Astrocyte of the cerebellum (primary cell): ENCODE data around the gene KNCN.

Experiments
- DNase-seq: peaks from one replicate; pipeline ENCODE4 v3.0.0-alpha.2; 2011; ENCODE audit warnings: low read depth
- H3K4me3 ChIP-seq: 2 replicates; pipeline ENCODE4 v1.5.1; 2011; ENCODE audit warnings: mild to moderate bottlenecking, low read depth, low read length, moderate library complexity
- in situ Hi-C: cut with HindIII; loops from 2 replicates; pipeline ENCODE4 v1.10.0; 2017; ENCODE audit warnings: low sequenced_read_pairs
- TF ChIP-seq, protein P1 (sequence below): IDR thresholded peaks from 2 replicates; pipeline ENCODE4 v1.5.1; 2012; ENCODE audit warnings: low read length, low read depth, moderate library complexity, mild to moderate bottlenecking; ENCODE audit errors: missing control alignments

The KNCN gene

DNA sequence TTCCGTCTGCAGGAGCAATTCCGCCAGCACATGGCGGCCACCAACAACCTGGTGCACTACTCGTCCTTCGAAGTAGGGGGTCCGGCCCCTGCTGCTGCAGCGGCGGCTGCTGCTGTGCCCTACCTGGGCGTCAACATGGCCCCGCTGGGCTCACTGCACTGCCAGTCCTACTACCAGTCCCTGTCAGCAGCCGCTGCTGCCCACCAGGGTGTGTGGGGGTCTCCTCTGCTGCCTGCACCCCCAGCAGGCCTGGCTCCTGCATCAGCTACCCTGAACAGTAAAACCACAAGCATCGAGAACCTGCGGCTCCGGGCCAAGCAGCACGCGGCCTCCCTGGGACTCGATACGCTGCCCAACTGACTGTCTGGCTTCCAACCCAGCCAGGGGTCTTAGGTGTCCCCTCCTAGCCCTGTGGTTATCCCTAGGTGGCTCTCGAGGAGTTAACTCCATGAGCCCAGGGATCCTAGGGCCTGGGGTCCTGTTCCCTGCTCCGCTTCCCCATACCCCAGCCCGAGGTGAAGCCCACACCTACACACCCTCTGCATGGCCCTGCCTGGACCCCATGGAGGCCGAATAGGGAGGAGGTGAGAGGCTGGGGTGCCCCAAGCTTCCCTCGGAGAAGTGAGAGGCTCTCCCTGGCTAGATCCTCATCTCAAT, 39.2 kb downstream of the KNCN start:
- TF ChIP-seq, protein P1, sequence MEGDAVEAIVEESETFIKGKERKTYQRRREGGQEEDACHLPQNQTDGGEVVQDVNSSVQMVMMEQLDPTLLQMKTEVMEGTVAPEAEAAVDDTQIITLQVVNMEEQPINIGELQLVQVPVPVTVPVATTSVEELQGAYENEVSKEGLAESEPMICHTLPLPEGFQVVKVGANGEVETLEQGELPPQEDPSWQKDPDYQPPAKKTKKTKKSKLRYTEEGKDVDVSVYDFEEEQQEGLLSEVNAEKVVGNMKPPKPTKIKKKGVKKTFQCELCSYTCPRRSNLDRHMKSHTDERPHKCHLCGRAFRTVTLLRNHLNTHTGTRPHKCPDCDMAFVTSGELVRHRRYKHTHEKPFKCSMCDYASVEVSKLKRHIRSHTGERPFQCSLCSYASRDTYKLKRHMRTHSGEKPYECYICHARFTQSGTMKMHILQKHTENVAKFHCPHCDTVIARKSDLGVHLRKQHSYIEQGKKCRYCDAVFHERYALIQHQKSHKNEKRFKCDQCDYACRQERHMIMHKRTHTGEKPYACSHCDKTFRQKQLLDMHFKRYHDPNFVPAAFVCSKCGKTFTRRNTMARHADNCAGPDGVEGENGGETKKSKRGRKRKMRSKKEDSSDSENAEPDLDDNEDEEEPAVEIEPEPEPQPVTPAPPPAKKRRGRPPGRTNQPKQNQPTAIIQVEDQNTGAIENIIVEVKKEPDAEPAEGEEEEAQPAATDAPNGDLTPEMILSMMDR = no peak
- DNase-seq = no peak
- in situ Hi-C loops = no loop called here
- H3K4me3 ChIP-seq = no peak overlapping the region

DNA sequence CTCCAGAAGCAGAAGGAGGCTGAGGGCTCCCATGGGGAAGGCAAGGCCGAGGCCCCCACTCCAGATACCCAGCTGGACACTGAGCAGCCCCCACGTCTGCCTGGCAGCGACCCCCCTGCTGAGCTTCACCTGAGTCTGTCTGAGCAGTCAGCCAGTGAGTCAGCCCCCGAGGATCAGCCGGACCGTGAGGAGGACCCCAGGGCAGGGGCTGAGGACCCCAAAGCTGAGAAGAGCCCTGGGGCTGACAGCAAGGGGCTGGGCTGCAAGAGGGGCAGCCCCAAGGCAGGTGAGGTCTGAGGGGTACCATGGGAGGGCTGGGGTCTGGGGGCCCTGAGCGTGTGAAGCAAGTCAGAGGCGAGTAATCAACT, 40.5 kb downstream of the KNCN start:
- TF ChIP-seq, protein P1 = no peak
- in situ Hi-C loops = no loop called here
- DNase-seq = no peak

DNA sequence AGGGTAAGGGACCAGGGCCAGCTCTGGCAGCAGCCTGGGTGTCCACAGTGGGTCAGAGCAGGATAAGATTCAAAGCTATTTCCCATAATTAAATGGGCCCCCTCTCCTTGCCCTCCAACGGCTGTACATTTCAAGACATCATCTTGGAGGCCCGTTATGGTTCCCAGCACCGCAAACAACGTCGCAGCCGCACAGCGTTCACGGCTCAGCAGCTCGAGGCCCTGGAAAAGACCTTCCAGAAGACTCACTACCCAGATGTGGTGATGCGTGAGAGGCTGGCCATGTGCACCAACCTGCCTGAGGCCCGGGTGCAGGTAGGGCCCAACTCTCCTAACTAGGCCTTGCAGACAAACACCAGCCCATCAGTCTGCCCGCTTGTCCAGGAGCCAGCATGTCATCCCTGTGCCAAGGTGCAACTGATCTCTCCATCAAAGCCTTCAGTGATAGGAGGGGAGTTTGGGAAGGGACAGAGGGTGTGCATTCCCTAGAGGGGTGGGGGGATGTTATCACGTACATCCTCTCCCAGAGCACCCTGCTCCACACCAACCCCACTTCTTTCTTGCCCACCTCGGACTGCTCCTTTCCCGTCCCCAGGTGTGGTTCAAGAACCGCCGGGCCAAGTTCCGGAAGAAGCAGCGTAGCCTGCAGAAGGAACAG, 41.0 kb downstream of the KNCN start:
- no peak for DNase-seq
- TF ChIP-seq, protein P1 = no peak
- no peak overlapping the region for H3K4me3 ChIP-seq
- in situ Hi-C loops = no loop called here

More for the DNA sequence above, 40.5 kb downstream of the KNCN start:
- no peak overlapping the region for H3K4me3 ChIP-seq

DNA sequence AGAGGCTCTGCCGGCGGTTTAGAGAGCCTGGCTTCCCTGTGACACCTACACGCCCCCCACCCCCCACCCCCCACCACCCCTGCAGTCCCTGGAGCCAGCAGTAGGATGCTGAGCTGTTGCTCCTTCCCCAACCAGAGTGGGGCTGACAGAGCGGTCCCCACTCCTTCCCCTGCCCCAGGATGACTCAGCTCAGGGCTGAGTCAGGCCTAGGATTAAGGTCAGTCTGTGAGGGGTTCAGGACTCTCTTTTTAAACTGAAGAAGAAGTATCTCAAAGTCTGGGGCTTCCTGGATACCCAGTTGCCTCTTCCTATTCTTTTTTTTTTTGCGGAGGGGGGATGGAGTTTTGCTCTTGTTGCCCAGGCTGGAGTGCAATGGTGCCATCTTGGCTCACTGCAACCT, 42.7 kb downstream of the KNCN start:
- TF ChIP-seq, protein P1 = no peak
- in situ Hi-C loops = loop anchor here (10.0 kb wide), 1 partner anchor 74 kb away; no protein-coding TSS in a partner anchor
- no peak for DNase-seq
- no peak overlapping the region for H3K4me3 ChIP-seq

DNA sequence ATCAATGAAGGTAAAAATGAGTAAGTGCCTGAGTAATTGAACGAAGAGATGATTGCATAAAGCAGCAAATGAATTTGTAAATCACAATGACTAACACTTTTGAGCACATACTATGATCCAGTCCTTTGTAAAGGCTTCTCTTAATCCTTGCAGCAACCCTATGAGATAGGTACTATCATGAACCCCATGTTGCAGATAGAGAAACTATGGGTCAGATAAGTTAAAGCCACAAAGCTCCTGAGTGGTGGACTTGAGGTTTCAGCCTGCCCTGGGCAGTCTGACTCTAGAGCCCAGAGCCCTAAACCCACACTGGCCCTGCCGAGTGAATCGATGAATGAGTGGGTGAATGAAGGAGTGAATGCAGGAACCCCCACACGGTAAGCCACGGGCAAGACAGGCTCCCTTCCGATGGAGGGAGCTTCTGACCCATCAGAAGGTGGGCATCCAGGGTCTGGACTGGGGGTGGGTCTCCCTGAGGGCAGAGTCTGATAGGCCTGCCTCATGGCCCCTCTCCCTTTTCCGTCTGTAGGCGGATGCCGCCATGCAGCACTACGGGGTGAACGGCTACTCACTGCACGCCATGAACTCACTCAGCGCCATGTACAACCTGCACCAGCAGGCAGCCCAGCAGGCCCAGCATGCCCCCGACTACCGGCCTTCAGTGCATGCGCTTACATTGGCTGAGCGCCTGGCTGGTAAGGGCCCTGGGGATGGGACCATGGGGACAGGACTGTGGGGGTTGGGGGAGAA, 44.8 kb downstream of the KNCN start:
- DNase-seq = no peak
- TF ChIP-seq, protein P1 = no peak
- in situ Hi-C loops = loop anchor here (10.0 kb wide), 1 partner anchor 72 kb away; no protein-coding TSS in a partner anchor
- no peak overlapping the region for H3K4me3 ChIP-seq

DNA sequence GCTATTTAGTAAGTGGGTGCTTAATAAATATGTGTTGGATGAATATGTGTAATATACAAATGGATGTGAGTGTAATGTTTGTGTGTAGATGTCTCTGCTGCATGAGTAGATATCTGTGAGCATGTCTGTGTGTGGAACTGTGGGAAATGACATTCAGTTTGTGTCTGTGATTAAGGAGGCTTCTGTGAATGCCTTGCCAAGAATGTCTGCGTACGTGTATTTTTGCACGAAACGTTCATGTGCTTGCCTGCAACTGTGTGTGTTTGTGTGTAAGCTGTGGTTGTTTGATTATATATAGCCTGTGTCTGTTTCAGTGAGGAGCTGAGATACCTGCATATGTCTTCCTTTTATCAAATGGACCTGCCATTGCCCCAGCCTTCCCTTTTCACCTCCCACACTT, 48.0 kb downstream of the KNCN start:
- H3K4me3 ChIP-seq = no peak overlapping the region
- DNase-seq = no peak
- TF ChIP-seq, protein P1 = no peak
- in situ Hi-C loops = loop anchor here (10.0 kb wide), 1 partner anchor 69 kb away; no protein-coding TSS in a partner anchor
